Measurements from ENCODE around the gene DCP2. TPM values are rescaled to one million over a fixed set of nuclear protein-coding genes. Genes with fewer than 3 reads are reported as not detected.

The DCP2 gene
- total RNA-seq, 1 experiment from 2014 or later, result 186 TPM

GRCh38 chr5:112976432-112977309, at the start of gene DCP2 (continued):
- TF ChIP-seq EMX1 (CRISPR knock-in tag; IDR thresholded peaks at IDR 0.05) (no peak), TP53 (CRISPR knock-in tag; IDR thresholded peaks at IDR 0.05) (no peak; the same call in 1 of the 2 replicates), JAZF1 (CRISPR knock-in tag; IDR thresholded peaks at IDR 0.05) (no peak), NFATC4 (CRISPR knock-in tag; IDR thresholded peaks at IDR 0.05) (no peak), IRF1 (CRISPR knock-in tag; IDR thresholded peaks at IDR 0.05) (no peak), MLX (CRISPR knock-in tag; IDR thresholded peaks at IDR 0.05) (no peak), IRF2 (CRISPR knock-in tag; IDR thresholded peaks at IDR 0.05; ENCODE audit: borderline replicate concordance, low read depth) (no peak), CTCF (IDR thresholded peaks at IDR 0.05) (no peak), MXD4 (CRISPR knock-in tag; IDR thresholded peaks at IDR 0.05; ENCODE audit: borderline replicate concordance) (no peak), ZNF281 (CRISPR knock-in tag; IDR thresholded peaks at IDR 0.05) (peak; percentile 44; the same call in 1 of the 2 replicates), KAT7 (CRISPR knock-in tag; IDR thresholded peaks at IDR 0.05; ENCODE audit: borderline replicate concordance) (no peak), HMGA2 (CRISPR knock-in tag; IDR thresholded peaks at IDR 0.05) (no peak), ARID4B (CRISPR knock-in tag; IDR thresholded peaks at IDR 0.05; ENCODE audit: borderline replicate concordance) (no peak; the same call in 1 of the 2 replicates), SMAD4 (CRISPR knock-in tag; IDR thresholded peaks at IDR 0.05) (no peak), ZNF512 (CRISPR knock-in tag; IDR thresholded peaks at IDR 0.05; ENCODE audit: borderline replicate concordance) (no peak), ELF4 (CRISPR knock-in tag; IDR thresholded peaks at IDR 0.05; ENCODE audit: low read depth) (no peak), AR (CRISPR knock-in tag; IDR thresholded peaks at IDR 0.05) (no peak), FOXP1 (CRISPR knock-in tag; IDR thresholded peaks at IDR 0.05; ENCODE audit: borderline replicate concordance) (peak; percentile 12; the same call in 1 of the 2 replicates), TCF7 (CRISPR knock-in tag; IDR thresholded peaks at IDR 0.05; ENCODE audit: low read depth) (no peak), FOXK1 (CRISPR knock-in tag; IDR thresholded peaks at IDR 0.05) (peak; percentile 90), ATF2 (CRISPR knock-in tag; IDR thresholded peaks at IDR 0.05; ENCODE audit: borderline replicate concordance, low read depth) (no peak)

Measured in WTC11 (cell line).